ENCODE measurements around the gene JPH4. TPM values are rescaled to one million over a fixed set of nuclear protein-coding genes. Genes with fewer than 3 reads are reported as not detected.

Gene JPH4
- total RNA-seq, 1 experiment from 2014 or later, result 0.29 TPM

GRCh38 chr14:23528555-23528954 lies 50.0 kb downstream of the JPH4 start:
- DNase-seq (ENCODE audit: low read depth), result no peak

GRCh38 chr14:23525611-23526010 lies 53.0 kb downstream of the JPH4 start:
- no peak for DNase-seq (ENCODE audit: low read depth)

GRCh38 chr14:23524954-23525353 lies 53.6 kb downstream of the JPH4 start:
- DNase-seq (ENCODE audit: low read depth), result no peak

GRCh38 chr14:23523229-23524016 lies 55.2 kb downstream of the JPH4 start:
- no peak for DNase-seq (ENCODE audit: low read depth)

GRCh38 chr14:23522643-23523198 lies 55.9 kb downstream of the JPH4 start:
- no peak for DNase-seq (ENCODE audit: low read depth)

GRCh38 chr14:23521785-23522640 lies 56.6 kb downstream of the JPH4 start:
- DNase-seq (ENCODE audit: low read depth), result no peak

- no peak for DNase-seq (ENCODE audit: low read depth)
These were observed 57.6 kb downstream of the JPH4 start for GRCh38 chr14:23520899-23521533.

- no peak for DNase-seq (ENCODE audit: low read depth)
These were observed 59.9 kb downstream of the JPH4 start for GRCh38 chr14:23518709-23519108.

Other genes starting within 250 kb of the JPH4 start
- 13.8 and 13.9 TPM in 2 replicates for gene SLC22A17, start 225.9 kb downstream of the JPH4 start, total RNA-seq (2014; rRNA removed; shearing (Covaris generic))
- gene EFS, start 213.6 kb downstream of the JPH4 start, total RNA-seq (2014; rRNA removed; shearing (Covaris generic)), result 0.80 and 1.4 TPM in 2 replicates
- gene IL25, start 206.0 kb downstream of the JPH4 start, total RNA-seq (2014; rRNA removed; shearing (Covaris generic)), result not detected in 2 replicates
- gene CMTM5, start 201.7 kb downstream of the JPH4 start, total RNA-seq (2014; rRNA removed; shearing (Covaris generic)), result not detected in 2 replicates
- gene MYH6, start 170.5 kb downstream of the JPH4 start, total RNA-seq (2014; rRNA removed; shearing (Covaris generic)), result not detected in 2 replicates
- not detected in 2 replicates for gene MYH7, start 143.1 kb downstream of the JPH4 start, total RNA-seq (2014; rRNA removed; shearing (Covaris generic))
- 176 and 177 TPM in 2 replicates for gene NGDN, start 109.1 kb downstream of the JPH4 start, total RNA-seq (2014; rRNA removed; shearing (Covaris generic))
- 0.23 and 0.42 TPM in 2 replicates for gene ZFHX2, start 27.0 kb downstream of the JPH4 start, total RNA-seq (2014; rRNA removed; shearing (Covaris generic))
- 8.5 and 9.0 TPM in 2 replicates for gene THTPA, start 22.5 kb downstream of the JPH4 start, total RNA-seq (2014; rRNA removed; shearing (Covaris generic))
- 10.2 and 47.7 TPM in 2 replicates for gene AP1G2, start 11.0 kb downstream of the JPH4 start, total RNA-seq (2014; rRNA removed; shearing (Covaris generic))
- gene DHRS2, start 57.6 kb upstream of the JPH4 start, total RNA-seq (2014; rRNA removed; shearing (Covaris generic)), result 5.9 and 7.6 TPM in 2 replicates